GM18951 (cell line): ENCODE measurements around the gene ATG10.
A peak's percentile ranks its signal among the peaks of the same experiment; 100 is the strongest.
"Not testable (repeated sequence)": the region's sequence is repeated elsewhere in the genome, so short reads cannot be mapped to it uniquely, and the experiment has no call there.

Experiments
- POLR2A ChIP-seq: IDR thresholded peaks from 4 replicates; pipeline ENCODE4 v1.6.1; 2011; ENCODE audit warnings: mild to moderate bottlenecking; ENCODE audit not compliant: insufficient read length, insufficient read depth; ENCODE audit errors: extremely low read depth
- in situ Hi-C: fragments of 300-500 bp; cut with MboI; formaldehyde crosslinking; loops from one replicate; pipeline ENCODE4 v1.12.0; 2022; ENCODE audit warnings: low sequenced_read_pairs, mixed read lengths, inconsistent platforms; ENCODE audit not compliant: unreplicated experiment

The ATG10 gene

DNA sequence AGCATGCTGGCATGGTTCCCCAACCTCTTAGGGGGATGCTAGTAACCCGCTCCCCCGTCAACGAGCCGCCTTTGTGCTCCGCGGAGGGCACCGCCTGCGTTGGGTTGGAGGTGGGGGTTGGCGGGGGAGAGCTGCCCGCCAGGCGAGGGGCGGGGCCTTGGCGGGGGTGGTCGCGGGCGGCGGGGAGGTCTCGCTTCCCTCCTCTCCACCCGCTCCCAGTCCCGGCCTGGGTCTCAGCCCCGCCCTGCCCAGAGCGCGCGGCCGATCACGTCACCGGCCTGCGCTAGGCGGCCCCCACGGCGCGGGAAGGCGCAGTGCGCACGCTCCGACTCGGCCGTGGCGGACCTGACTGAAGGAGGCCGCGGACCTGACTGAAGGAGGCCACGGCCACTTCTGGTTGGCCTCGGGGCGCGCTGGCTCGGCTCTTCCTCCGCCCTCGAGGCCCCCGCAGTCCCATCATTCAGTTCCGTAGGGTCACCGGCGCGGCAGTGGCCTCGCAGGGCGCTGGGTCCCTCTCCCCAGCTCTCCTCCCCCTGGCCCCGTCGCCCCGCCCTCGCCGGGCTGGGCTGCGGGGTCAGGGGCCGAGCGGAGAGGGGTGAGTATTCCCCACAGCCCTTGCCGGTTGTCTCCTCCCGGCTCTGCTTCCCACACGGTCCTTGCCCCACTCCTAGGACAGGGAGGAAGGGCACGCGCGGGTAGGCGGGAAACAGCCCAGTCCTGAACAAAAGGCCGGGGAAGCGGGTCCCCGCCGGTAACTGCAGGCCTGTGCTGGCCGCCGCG, at the start of gene ATG10:
TSS of gene ATG10 (plus strand) at position 312 of the 780 bp plus-strand sequence. CDS start 15,548 bp downstream, outside the sequence.
- in situ Hi-C loops: loop anchor here (10.0 kb wide), 1 partner anchor 567 kb away; no protein-coding TSS in a partner anchor
- peak; percentile 89 for TF ChIP-seq POLR2A

DNA sequence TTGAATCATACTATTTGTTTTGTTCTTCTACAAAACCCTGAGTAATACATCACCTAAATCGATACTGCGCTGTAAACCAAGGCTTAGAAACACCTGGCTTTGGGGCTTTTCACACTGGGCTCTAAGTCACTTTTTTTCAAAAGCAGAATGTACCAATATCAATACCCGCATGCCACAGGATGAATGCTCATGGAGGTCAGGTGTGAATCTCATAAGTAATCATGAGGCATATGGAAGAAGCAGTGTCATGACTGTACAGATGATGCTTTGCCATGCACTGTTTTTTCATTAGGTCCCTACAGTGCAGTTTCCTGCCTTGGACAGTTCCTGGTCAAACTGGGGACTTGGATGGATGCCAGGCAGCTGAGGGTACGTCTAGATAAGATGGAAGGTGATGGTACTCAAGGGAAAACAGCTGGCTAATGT, 49.0 kb upstream of the ATG10 start:
- TF ChIP-seq POLR2A: no peak
- in situ Hi-C loops: no loop called here

DNA sequence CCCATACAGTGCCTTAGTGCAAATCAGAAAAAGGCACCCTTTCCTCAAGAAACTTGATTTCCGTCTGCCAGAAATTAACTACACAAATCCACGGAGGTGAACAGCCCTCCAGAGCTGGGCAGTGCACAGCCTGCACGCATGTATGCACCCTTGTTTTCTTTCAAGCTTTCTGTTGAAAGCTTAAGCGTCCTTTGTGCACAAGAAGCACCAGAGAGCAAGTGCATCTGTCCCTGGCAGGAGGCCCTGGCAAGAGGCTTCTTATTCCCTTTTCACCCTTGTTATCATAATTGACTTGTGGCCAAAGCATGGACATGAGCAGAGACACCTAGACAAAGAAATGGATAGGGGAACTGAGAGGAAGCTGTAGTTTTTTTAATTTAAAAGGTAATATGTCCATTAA, 47.4 kb upstream of the ATG10 start:
- no peak for TF ChIP-seq POLR2A
- in situ Hi-C loops: no loop called here

DNA sequence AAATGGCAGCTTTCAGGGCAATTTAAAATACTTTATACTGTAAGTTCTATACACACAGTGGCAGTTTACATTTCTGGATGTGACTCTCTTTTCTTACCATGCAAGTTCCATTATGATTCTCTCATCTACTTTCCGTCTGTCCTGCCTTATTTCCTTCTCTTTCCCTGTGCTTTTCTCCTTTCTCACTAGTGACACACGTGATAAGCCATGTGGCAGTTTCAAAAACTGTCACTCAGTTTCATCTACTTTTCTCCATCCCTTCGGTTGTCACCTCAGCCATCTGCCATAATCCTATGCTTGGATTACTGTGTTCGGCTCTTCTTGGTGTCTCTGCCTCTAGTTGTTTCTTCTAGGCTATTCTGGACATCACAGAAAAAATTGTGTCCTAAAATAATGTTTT, 46.8 kb upstream of the ATG10 start:
- TF ChIP-seq POLR2A: no peak
- in situ Hi-C loops: no loop called here

DNA sequence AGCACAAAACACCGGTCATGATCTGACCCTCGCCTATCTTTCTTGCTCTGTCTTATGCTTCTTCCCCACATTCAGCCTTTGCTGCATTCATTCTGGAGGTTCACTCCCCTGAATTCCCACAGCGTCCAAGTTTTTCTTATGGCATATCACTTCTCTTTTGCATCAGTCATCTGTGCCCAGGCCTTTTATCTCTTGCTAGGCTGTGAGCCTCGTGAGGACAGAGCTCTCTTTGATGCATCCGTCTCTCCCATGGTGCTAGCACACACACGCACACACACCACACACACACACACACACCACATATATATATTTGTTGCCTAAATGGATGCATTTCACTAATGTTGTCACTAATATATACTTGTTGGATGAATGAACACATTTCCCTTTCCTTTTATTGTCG, 45.8 kb upstream of the ATG10 start:
- in situ Hi-C loops: no loop called here
- TF ChIP-seq POLR2A: no peak

DNA sequence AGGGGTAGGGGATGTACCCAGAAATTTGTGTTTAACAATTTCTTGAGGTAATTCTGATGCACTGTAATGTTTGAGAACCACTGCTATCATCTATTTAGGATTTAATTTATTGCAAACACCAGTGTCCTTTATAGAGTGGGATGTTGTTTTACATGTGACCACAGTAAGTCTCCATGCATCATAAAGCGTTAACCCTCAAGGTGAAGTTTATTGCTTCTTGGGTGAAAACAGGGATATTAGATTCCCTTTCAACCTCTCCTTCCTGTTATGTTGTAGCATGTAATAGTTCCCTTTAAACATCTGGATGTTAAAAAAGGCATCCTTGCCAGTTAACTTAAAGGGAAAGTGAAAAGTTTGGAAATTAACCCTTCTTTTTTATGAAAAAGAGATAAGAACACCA, 35.8 kb upstream of the ATG10 start:
- in situ Hi-C loops: no loop called here
- TF ChIP-seq POLR2A: no peak

DNA sequence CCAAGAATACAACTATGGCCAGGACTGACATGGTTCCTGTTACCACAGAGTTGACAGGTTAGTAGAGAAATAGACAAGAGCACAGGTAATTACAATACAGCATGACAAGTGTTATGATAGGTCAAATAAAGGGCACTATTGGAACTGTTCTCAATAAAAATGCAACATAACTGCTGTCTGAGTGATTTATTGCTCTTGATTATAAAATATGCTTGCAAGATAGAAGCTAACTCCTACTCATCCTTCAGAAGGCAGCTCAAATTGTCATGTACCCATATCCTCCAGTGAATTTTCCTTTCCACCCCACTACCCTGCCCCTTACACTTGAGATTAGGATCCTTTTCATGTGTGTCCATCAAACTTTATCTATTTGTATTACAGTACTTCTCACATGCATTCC, 35.1 kb upstream of the ATG10 start:
- in situ Hi-C loops: no loop called here
- TF ChIP-seq POLR2A: no peak

DNA sequence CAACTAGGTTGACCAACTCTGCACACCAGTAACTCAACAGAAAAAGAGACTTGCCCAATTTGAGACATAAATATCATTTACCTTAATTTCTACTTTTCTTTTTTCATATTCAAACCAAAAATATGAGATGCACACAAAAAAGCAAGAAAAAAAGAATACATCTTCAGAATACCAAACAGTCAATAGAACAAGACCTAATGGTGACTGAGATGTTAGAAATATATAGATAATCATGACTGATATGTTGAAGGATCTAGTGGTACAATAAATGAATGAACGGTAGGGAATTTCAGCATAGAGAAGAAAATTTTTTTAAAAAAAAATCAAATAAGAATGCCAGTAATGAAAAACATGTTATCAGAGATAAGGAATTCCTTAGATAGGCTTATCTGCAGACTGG, 29.1 kb upstream of the ATG10 start:
- in situ Hi-C loops: no loop called here
- TF ChIP-seq POLR2A: no peak

DNA sequence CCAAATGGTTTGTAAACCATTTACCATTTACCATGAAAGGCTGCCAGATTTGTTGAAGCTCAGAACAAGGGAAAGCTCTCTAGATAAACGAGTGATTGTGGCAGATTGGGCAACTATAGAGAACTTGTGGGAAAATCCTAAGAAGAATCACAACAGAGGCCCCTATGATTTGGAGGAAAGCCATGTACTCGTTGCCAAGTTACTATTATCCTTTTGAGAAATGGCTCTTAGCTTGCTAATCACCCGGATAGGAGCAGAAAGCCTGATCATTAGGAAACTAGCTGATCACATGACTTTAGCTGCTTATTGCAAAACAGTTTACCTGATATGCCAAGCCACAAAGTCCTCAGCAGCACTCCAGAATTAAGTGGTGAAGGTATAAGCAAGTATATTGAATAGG, 23.5 kb upstream of the ATG10 start:
- in situ Hi-C loops: no loop called here

DNA sequence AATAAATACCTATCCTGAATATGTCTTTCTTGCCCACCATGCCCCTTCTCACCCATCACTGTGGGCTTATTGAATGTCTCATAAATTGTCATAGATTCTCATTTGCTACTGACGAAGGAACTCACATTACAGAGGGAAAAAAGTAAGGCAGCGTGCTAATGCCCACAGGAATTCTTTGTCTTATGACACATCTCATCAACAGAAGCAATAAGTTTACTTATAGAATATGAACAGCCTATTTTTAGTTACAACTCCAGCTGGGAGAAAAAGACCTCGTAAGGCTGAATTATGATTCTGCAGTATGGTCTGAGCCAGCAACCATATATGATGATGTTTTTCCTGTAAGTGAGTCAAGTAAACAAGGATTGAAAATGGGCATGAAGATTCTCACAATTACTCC, 22.4 kb upstream of the ATG10 start:
- in situ Hi-C loops: no loop called here

More for the DNA sequence above, 23.5 kb upstream of the ATG10 start:
- no peak for TF ChIP-seq POLR2A

DNA sequence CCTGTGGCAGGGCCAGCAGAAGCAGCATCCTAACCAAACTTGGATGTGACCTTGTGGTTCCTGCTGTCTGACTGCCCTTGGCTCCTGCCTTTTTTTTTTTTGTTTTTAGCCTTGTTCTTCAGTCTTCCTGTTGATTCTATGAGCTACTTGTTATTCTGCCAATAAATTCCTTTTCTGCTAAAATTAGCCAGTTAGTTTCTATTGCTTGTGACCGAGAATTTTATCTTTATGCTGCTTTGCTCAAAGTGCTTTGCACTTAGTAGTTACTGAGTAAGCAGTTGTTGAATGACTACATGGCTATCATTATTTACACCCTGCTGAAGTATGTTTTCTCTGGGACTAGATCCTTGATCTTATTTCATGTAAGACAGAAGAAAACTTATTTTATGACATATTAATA, 20.8 kb upstream of the ATG10 start:
- no peak for TF ChIP-seq POLR2A
- in situ Hi-C loops: no loop called here

More for the DNA sequence above, 22.4 kb upstream of the ATG10 start:
- no peak for TF ChIP-seq POLR2A

DNA sequence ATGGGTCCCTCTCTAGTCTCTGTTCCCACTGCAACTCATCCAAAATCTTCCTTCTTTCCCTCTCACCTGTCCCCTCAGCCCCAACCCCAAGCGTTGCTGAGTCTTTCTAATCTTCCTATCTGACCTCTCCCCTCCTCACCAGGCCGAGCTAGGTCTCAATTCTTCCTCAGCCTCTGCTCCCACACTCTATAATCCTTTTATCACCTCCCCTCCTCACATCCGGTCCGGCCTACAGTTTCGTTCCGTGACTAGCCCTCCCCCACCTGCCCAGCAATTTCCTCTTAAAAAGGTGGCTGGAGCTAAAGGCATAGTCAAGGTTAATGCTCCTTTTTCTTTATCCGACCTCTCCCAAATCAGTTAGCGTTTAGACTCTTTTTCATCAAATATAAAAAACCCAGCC, 17.0 kb upstream of the ATG10 start:
- in situ Hi-C loops: not testable (repeated sequence)

DNA sequence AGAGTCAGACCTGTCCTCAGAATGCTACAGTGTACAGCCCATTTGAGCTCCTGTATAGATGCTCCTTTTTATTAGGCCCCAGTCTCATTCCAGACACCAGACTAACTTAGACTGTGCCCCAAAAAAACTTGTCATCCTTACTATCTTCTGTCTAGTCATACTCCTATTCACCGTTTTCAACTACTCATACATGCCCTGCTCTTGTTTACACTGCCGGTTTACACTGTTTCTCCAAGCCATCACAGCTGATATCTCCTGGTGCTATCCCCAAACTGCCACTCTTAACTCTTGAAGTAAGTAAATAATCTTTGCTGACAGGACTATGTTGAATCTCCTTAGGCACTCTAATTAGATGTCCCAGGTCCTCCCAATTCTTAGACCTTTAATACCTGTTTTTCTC, 13.7 kb upstream of the ATG10 start:
- in situ Hi-C loops: not testable (repeated sequence)

DNA sequence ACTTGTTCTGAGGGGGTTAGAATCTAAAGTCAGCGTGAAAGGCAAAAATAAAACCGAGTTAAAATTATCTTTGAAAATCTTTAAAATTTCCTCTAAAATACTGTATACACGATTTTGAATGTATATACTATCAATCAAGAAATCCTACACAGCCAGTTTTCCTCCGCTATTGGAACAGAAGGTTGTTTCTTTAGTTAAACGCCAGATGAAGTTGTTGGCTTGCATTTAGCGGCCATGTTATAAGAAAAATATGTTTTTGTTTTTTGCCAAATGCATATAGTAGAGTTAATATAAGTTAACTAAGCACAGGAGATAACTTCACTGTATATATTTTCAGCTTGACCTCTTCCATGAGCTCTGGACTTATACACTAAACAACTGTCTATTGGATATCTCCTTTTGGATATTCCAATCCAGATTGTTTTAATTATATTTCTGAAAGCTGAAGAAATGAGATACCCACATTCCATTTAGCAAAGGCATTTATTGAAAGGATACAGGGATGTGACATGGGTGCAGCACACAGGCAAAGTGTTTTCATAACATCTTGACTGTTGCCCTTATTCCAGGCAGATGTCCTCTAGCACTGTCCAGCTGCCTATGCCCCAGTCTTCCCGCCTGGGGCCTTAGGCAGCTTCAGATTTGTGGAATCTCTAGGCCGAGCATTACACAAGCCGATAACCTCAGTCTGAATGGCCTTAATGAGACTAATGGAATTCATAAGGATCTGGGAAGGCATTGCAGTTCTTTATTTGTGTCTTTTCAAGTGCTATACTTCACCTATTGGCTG, 10.0 kb upstream of the ATG10 start:
- no peak for TF ChIP-seq POLR2A
- in situ Hi-C loops: no loop called here
